Parathyroid adenoma (tissue), 2 donors: ENCODE measurements around the gene C6.

Source experiments
- H2AFZ ChIP-seq: fragments of 300-600 bp; sonication (generic); one replicate; pipeline ENCODE4 v1.7.0; 2017; ENCODE audit warnings: antibody characterized with exemption, mild to moderate bottlenecking
- H3K27ac ChIP-seq: fragments of 300-600 bp; sonication (generic); one replicate; pipeline ENCODE4 v1.7.0; 2017
- H3K27me3 ChIP-seq: fragments of 300-600 bp; sonication (generic); one replicate; pipeline ENCODE4 v1.7.0; 2017; ENCODE audit warnings: low read length; ENCODE audit not compliant: control insufficient read depth, insufficient read depth
- H3K36me3 ChIP-seq: fragments of 300-600 bp; sonication (generic); one replicate; pipeline ENCODE4 v1.7.0; 2017; ENCODE audit warnings: low read length; ENCODE audit not compliant: control insufficient read depth, insufficient read depth
- H3K4me1 ChIP-seq: fragments of 300-600 bp; sonication (generic); one replicate; pipeline ENCODE4 v1.7.0; 2017; ENCODE audit warnings: control low read depth
- H3K4me2 ChIP-seq: fragments of 300-600 bp; sonication (generic); one replicate; pipeline ENCODE4 v1.7.0; 2017; ENCODE audit warnings: low read length
- H3K4me3 ChIP-seq: fragments of 300-600 bp; sonication (generic); one replicate; pipeline ENCODE4 v1.7.0; 2017; ENCODE audit warnings: low read depth, low read length
- H3K79me2 ChIP-seq: fragments of 300-600 bp; sonication (generic); one replicate; pipeline ENCODE4 v1.7.0; 2017; ENCODE audit warnings: control low read depth
- H3K9ac ChIP-seq: fragments of 300-600 bp; sonication (generic); one replicate; pipeline ENCODE4 v1.7.0; 2017; ENCODE audit warnings: mild to moderate bottlenecking
- H3K9me3 ChIP-seq: fragments of 300-600 bp; sonication (generic); one replicate; pipeline ENCODE4 v1.7.0; 2017; ENCODE audit warnings: low read length; ENCODE audit not compliant: control insufficient read depth
- CTCF ChIP-seq: fragments of 300-600 bp; sonication (generic); IDR thresholded peaks from one replicate; pipeline ENCODE4 v1.7.0; 2017; ENCODE audit warnings: antibody characterized with exemption, mild to moderate bottlenecking
- donor health status: primary hyperparathyroidism.

Gene C6

GRCh38 chr5:41102341-41102740, 111.0 kb downstream of the C6 start:
- Histone ChIP-seq H3K79me2 (no peaks in the 10 kb centered on the region), H3K4me2 (no peak overlapping the region), H2AFZ (no peak overlapping the region), H3K4me1 (no peaks in the 10 kb centered on the region), H3K27me3 (no peaks in the 10 kb centered on the region), H3K27ac (no peak overlapping the region), H3K36me3 (no peaks in the 10 kb centered on the region), H3K4me3 (no peak overlapping the region), H3K9ac (no peak overlapping the region), H3K9me3 (no peaks in the 10 kb centered on the region)
- no peak for TF ChIP-seq CTCF

DNA sequence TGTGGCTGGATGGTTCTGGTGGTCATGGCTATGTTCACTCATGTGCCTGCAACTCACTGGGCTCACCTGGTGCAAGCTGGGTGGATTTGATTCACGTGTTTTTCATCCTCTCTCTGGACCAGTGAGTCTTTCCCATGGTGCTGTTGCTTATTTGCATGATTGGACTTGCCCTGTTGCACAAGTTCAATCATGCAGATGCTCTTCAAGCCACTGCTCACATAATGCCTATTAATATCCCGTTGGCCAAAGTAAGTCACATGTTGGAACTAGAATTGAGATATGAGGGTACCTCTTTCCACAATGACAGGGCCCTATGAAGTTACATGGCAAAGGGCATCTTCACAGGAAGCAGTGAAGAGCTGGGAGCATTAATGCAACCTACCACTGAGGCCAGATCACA, 115.7 kb downstream of the C6 start:
- Histone ChIP-seq H3K27ac (no peak overlapping the region), H3K79me2 (no peaks in the 10 kb centered on the region), H3K4me1 (peaks cover 9% of the 10 kb centered on the region), H3K4me3 (no peak overlapping the region), H3K27me3 (no peaks in the 10 kb centered on the region), H3K36me3 (no peaks in the 10 kb centered on the region), H2AFZ (no peak overlapping the region), H3K4me2 (no peak overlapping the region), H3K9ac (no peak overlapping the region), H3K9me3 (no peaks in the 10 kb centered on the region)
- no peak for TF ChIP-seq CTCF

- no peak for TF ChIP-seq CTCF
- Histone ChIP-seq H3K9me3 (no peaks in the 10 kb centered on the region), H3K4me2 (no peak overlapping the region), H3K27me3 (no peaks in the 10 kb centered on the region), H3K27ac (peak overlapping the region; percentile 36), H3K4me3 (no peak overlapping the region), H3K36me3 (no peaks in the 10 kb centered on the region), H3K4me1 (peaks cover 9% of the 10 kb centered on the region), H3K9ac (no peak overlapping the region), H2AFZ (peak overlapping the region; percentile 72), H3K79me2 (no peaks in the 10 kb centered on the region)
Measured at GRCh38 chr5:41095324-41096101, 117.8 kb downstream of the C6 start.

DNA sequence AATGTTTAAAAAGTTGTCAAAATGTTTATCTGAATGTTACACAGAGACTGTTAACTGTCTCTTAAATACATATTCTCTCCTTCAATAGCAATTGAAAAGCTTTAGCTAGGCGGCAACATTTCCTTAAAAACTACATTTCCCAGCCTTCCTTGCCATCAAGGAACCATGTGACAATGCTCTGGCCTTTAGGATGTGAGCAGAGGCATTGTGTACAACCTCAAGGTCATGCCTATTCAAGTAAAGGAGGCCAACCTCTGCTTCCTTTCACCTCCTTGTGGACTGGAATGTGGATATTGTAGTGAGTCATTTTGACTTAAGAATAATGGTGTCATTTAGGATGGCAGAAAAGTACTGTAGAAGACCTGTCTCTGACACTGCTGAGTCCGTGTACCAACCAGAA, 118.5 kb downstream of the C6 start:
- H3K9me3 ChIP-seq: no peaks in the 10 kb centered on the region
- H3K79me2 ChIP-seq: no peaks in the 10 kb centered on the region
- H3K4me2 ChIP-seq: no peak overlapping the region
- H2AFZ ChIP-seq: no peak overlapping the region
- H3K4me3 ChIP-seq: no peak overlapping the region
- TF ChIP-seq CTCF: no peak
- no peak overlapping the region for H3K27ac ChIP-seq
- no peaks in the 10 kb centered on the region for H3K36me3 ChIP-seq
- peaks cover 9% of the 10 kb centered on the region for H3K4me1 ChIP-seq
- no peaks in the 10 kb centered on the region for H3K27me3 ChIP-seq
- H3K9ac ChIP-seq: no peak overlapping the region

DNA sequence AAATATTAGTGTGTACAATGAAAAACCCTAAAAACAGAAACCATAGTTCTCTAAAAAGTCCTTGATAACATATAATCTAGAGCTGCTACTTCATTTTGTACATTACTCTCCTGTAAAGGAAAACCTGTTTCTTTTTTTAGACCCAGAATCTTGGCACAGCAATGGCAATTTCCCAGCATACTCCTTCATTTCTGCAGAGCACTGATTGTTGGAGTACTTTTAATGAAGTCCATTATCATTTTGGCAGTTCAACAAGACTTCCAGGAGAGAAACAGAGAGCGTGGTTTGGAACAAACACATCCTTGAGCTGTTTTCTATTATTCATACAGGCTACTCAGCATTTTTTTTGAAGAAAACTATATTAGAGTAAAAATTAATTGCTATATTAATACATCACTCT, 119.5 kb downstream of the C6 start:
- no peak overlapping the region for H3K27ac ChIP-seq
- no peak overlapping the region for H3K4me2 ChIP-seq
- H2AFZ ChIP-seq: no peak overlapping the region
- H3K4me3 ChIP-seq: no peak overlapping the region
- no peaks in the 10 kb centered on the region for H3K27me3 ChIP-seq
- H3K79me2 ChIP-seq: no peaks in the 10 kb centered on the region
- peaks cover 9% of the 10 kb centered on the region for H3K4me1 ChIP-seq
- TF ChIP-seq CTCF: no peak
- no peaks in the 10 kb centered on the region for H3K9me3 ChIP-seq
- no peak overlapping the region for H3K9ac ChIP-seq
- H3K36me3 ChIP-seq: no peaks in the 10 kb centered on the region
